Measurements from ENCODE around the gene GC.
"Not testable (repeated sequence)": the region's sequence is repeated elsewhere in the genome, so short reads cannot be mapped to it uniquely, and the experiment has no call there.

Gene GC

GRCh38 chr4:71783972-71784371 lies at the start of gene GC:
TSS of gene GC (minus strand) at chr4:71784079. CDS start at chr4:71784018, 61 bp downstream.
- no peak for DNase-seq

DNA sequence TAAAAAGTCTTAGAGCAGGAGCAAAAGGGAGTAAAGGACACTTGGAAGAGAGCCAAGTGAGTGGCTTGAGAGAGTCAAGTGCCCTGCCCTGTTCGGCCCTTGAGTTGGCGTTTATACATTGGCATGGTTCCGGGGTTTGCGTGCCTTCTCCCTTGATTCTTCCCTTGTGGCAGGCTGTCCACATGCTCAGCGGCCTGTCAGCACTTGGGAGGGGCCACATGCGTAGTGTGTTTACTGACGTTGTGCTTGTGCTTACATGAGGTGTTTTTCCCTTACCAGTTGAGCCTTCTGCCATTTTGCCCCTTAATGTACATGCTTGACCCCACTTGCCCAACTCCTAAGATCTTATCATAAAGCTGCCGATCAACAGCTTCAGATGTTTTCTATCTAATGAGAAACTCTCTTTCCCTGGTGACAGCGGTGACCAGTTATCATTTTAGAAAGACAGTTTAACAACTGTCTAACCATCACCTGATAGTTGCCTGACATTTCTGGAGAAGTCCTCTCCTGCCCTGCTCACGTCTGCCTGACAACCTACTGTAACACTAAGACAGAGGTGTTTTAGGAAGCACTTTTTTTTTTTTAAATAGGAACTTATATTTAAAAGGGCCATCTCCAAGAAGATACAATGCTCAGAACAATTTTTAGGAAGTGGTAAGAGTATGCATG lies 49.5 kb upstream of the GC start:
- DNase-seq: no peak

- DNase-seq: no peak
Observed at GRCh38 chr4:71832049-71832448, 48.2 kb upstream of the GC start.

DNA sequence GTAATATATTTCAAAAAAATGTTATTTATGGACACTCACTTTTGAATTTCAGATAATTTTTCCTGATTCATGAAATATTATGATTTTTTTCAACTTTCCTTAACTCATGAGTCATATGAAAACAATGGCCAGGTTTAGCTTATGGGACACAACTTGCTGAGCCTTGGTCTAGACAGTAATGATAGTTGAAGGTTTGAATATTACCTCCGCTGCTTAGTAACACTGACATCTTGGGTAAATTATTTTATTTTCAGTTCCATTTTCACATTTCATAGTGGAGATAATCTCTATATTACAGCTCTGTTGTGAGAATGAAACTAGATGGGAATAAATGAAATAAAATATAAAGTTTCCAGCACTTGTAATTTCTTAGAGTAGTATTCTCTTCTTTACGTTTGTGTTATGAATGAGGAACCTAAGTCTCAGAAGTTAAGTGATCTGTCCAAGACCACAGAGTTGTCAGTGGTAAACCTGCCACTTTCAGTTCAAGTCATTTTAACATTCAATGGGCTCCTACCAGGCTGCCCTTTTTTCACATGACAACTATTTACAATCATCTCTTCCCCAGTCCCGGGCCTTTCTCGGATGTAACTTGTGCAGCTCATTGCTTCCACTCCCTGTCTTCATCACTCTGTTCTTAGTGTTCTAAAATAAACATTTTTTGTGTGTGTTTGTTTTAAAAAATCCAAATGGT lies 46.8 kb upstream of the GC start:
- no peak for DNase-seq

DNA sequence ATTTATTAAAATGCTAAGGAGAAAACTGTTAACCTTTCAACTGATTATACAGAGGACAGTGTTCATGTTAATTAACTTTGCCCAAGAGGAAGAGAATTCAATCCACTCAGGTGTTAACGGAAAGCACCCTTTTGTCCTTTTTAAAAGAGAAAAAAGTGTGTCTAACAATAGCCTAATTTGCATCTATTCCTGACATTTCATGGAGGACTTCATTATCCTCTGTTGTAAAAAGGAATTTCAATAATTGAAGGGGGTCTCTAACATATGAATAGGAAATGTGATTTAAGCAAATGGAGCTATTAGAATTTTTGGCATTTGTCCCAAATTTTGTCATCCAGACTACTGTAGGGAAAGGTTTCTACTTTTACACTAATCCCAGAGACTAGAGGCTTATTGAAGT lies 44.6 kb upstream of the GC start:
- DNase-seq: no peak

DNA sequence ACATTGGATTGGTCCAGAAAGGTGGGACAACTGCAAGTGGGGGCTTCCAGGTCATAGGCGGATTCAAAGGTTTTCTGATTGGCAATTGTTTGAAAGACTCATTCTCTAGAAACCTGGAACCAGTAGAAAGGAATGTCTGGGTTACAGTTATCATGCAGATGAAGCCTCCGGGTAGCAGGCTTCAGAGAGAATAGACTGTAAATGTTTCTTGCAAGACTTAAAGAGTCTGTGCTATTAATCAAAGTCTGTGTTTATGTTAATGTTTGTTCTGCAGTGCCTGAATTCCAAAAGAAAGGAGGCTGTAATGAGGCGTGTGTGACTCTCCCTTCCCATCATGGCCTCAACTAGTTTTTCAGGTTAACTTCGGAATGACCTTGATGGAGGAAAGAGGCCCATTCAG lies 43.9 kb upstream of the GC start:
- no peak for DNase-seq

GRCh38 chr4:71816676-71817303 lies 32.9 kb upstream of the GC start:
- no peak for DNase-seq

- DNase-seq: no peak
Observed at GRCh38 chr4:71814433-71814832, 30.6 kb upstream of the GC start.

GRCh38 chr4:71809805-71810204 lies 25.9 kb upstream of the GC start:
- not testable (repeated sequence) for DNase-seq

GRCh38 chr4:71807469-71807868 lies 23.6 kb upstream of the GC start:
- DNase-seq: no peak

DNA sequence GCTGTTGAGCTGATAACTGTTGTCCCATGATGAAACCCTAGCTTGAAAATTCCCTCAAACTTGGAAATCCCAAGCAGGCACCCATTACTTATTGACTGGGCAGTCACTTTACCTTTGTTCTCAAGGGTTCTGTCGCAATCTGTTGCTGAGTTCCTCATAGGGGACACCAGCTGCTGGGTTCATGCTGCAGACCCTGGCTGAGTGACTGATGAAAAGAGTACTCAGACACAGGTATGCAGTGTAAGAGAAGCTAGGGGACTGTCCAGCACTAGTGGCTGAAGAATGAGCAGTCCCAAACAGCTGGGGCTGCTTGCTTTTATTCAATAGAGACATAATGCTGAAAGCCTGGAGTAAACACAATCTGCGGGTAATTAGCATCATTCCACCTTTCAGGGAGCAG lies 21.4 kb upstream of the GC start:
- not testable (repeated sequence) for DNase-seq

- not testable (repeated sequence) for DNase-seq
Observed at GRCh38 chr4:71804017-71804697, 20.3 kb upstream of the GC start.

- DNase-seq: no peak
Observed at GRCh38 chr4:71785959-71786358, 2.1 kb upstream of the GC start.

- no peak for DNase-seq
Observed at GRCh38 chr4:71784569-71785197, 804 bp upstream of the GC start.

GRCh38 chr4:71777891-71778290 lies 6.0 kb downstream of the GC start:
- DNase-seq: no peak

- no peak for DNase-seq
Observed at GRCh38 chr4:71775449-71775848, 8.4 kb downstream of the GC start.

DNA sequence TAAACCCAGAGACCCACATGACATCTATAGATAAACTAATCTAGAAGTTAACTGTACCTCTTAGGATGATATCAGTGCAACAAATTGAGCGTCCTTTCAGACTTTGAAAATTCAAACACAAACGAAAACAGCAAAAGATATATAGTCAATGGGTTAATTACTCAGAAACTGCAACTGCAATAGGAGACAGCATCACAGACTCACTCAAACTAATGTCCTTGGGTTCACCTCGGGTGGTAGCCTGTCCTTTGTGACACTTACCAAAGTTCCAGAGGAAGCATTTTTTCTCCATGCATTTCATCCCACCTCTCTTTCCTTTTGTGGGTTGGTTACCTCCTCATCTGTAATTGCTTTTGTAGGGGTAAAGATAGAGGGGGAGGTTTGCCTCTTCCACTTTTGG lies 9.7 kb downstream of the GC start:
- no peak for DNase-seq

DNA sequence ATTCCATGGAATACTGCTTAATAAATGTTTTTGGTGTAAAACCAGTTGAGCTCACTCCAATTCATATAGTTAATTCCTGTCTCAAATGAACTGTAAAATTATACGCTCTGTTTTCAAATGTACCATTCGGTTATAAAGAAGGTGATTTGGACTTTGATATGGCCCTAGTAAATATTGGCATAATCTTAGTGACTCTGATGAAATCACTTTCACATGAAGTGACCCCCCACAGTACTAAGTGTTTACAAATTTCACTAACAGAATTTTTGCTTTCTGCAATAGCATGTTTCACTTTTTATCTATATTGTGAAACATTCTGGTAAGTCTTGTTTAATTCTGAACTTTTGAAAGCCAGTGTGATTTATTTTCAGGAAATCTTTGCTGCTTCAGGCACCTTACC lies 10.9 kb downstream of the GC start:
- no peak for DNase-seq

- no peak for DNase-seq
Observed at GRCh38 chr4:71772592-71772991, 11.3 kb downstream of the GC start.

DNA sequence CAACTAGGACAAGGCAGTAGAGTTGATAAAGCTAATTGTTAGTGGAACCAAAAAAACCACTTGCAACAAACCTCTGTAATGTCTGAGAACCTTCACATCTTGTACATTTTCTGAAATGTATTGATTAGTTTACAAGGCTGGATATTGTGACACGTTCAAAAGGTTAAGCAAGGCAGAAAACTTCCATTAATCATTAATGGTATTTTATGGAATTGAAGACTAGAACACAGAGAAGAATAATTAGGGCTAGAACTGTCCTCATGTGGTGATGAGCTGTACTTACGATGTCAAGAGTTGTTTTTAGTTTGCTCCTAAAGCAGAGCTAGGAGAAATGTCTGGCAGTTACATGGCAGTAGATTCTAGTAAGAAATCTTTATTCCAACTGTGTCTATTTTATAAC lies 12.3 kb downstream of the GC start:
- DNase-seq: no peak

- DNase-seq: no peak
Observed at GRCh38 chr4:71769434-71769833, 14.4 kb downstream of the GC start.

DNA sequence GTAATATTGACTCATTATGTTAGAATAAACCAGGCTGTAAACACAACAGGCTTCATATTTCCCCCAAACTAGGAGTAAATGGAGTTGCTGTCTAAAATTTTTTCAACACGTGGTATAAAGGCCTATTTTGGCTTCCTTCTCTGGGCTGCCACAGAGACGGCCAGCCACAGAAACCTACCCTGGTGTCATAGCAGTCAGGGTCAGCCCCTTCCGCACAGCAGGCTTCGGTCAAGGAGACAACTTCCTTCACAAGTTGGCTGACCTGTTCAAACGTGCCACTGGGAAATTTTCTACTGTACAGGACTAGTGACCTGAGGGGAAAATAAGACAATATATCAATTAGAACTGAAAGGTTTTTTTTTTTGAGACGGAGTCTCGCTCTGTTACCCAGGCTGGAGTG lies 15.8 kb downstream of the GC start:
- DNase-seq: no peak

- DNase-seq: no peak
Observed at GRCh38 chr4:71765821-71766383, 18.0 kb downstream of the GC start.
